ENCODE data around the gene COX20.

DNA sequence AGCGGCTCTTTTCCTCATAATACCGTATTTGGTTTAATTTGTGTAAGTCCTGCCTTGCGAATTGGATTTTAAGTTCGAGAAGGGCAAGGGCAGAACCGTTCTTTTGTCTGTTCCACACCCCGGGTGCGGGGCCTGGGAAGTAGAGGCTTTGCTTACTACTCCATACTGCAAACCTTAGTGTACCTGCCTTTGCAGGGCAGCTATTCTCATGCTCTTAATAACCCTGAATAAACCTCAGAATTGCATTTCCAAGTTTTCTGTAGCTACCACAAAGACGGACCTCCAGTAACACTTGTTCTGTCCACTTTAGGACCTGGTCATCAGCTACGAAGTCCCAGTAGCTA lies 29.5 kb downstream of the COX20 start:
- no peak for TF ChIP-seq CREB1 (IDR thresholded peaks at IDR 0.05; ENCODE audit: low read depth)
- TF ChIP-seq YY1 (IDR thresholded peaks at IDR 0.05; ENCODE audit: low read depth), result no peak
- TF ChIP-seq REST (IDR thresholded peaks at IDR 0.05; ENCODE audit: low read depth), result no peak
